ENCODE measurements around the gene MEDAG. TPM values are rescaled to one million over a fixed set of nuclear protein-coding genes. Genes with fewer than 3 reads are reported as not detected.

The MEDAG gene
- total RNA-seq, 4 donors from 2014 or later, result 16.5 to 45.9 (median 19.1) TPM

DNA sequence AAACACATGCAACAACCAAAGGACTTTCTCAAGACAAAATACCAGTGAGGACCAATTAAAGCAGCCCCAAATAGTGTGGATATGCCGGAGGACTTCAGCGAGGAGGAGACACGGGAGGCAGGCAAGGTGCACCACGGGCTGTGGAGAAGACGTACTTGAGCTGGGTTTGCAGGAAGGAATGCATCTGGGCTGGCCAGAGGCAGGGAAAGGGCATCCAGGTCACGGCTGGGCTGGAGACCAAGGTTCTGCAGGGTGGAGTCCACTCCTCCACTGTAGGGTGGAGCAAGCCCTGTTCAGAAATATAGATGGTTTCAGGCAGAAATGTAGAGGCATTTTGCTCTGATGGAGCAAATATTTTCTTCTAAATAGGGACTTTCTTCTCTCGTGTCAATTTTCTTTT is 36.6 kb upstream of the MEDAG start:
- peak in 1 of 2 donors; percentile 69 for DNase-seq
- Histone ChIP-seq H3K4me1 (peaks cover 7 to 26% of the 10 kb centered on the region in 2 donors), H3K27ac (peak overlapping the region; percentile 81 to 84), H3K9me3 (no peaks in the 10 kb centered on the region), H3K27me3 (no peaks in the 10 kb centered on the region), H3K36me3 (no peaks in the 10 kb centered on the region), H3K4me3 (no peak overlapping the region)
- TF ChIP-seq, protein P1, sequence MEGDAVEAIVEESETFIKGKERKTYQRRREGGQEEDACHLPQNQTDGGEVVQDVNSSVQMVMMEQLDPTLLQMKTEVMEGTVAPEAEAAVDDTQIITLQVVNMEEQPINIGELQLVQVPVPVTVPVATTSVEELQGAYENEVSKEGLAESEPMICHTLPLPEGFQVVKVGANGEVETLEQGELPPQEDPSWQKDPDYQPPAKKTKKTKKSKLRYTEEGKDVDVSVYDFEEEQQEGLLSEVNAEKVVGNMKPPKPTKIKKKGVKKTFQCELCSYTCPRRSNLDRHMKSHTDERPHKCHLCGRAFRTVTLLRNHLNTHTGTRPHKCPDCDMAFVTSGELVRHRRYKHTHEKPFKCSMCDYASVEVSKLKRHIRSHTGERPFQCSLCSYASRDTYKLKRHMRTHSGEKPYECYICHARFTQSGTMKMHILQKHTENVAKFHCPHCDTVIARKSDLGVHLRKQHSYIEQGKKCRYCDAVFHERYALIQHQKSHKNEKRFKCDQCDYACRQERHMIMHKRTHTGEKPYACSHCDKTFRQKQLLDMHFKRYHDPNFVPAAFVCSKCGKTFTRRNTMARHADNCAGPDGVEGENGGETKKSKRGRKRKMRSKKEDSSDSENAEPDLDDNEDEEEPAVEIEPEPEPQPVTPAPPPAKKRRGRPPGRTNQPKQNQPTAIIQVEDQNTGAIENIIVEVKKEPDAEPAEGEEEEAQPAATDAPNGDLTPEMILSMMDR (IDR thresholded peaks at IDR 0.05), result no peak
- intact Hi-C loops (cut with DNase I; ENCODE audit: low total_unique reads), result no loop called here

DNA sequence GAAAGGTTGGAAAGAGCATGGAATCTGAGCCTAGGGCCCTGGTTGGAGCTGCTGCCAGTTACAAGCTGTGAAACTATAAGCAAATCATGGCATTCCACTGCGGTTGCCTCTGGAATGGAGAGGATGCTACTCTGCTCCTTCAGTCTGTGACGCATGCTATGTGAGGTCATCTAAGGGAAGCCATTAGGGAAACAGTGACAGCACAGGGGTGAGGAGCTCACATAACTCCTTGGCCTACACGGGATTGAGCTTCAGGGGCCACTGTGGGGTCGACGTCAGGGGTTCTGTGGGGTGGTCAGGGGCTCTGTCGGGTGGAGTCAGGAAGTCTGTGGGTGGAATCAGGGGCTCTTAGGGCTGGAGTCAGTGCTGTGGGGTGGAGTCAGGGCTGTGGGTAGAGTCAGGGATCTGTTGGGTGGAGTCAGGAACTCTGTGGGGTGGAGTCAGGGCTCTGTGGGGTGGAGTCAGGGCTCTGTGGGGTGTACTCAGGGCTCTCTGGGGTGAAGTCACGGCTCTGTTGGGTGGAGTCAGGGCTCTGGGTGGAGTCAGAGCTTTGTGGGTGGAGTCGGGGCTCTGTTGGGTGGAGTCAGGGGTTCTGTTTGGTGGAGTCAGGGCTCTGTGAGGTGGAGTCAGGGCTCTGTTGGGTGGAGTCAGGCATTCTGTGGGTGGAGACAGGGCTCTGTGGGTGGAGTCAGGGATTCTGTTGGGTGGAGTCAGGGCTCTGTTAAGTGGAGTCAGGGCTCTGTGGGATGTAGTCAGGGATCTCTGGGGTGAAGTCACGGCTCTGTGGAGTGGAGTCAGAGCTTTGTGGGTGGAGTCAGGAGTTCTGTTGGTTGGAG is 35.8 kb upstream of the MEDAG start:
- Histone ChIP-seq H3K27ac (peak overlapping the region; percentile 81 to 91), H3K4me3 (no peak overlapping the region), H3K36me3 (no peaks in the 10 kb centered on the region), H3K9me3 (no peaks in the 10 kb centered on the region), H3K27me3 (no peaks in the 10 kb centered on the region), H3K4me1 (peaks cover under 1 to 22% of the 10 kb centered on the region in 2 donors)
- intact Hi-C loops (cut with DNase I; ENCODE audit: low total_unique reads), result no loop called here
- TF ChIP-seq, protein P1 (IDR thresholded peaks at IDR 0.05), result no peak
- peak; percentile 7 to 12 for TF ChIP-seq POLR2A (IDR thresholded peaks at IDR 0.05)
- DNase-seq, result peak; percentile 84 to 94

DNA sequence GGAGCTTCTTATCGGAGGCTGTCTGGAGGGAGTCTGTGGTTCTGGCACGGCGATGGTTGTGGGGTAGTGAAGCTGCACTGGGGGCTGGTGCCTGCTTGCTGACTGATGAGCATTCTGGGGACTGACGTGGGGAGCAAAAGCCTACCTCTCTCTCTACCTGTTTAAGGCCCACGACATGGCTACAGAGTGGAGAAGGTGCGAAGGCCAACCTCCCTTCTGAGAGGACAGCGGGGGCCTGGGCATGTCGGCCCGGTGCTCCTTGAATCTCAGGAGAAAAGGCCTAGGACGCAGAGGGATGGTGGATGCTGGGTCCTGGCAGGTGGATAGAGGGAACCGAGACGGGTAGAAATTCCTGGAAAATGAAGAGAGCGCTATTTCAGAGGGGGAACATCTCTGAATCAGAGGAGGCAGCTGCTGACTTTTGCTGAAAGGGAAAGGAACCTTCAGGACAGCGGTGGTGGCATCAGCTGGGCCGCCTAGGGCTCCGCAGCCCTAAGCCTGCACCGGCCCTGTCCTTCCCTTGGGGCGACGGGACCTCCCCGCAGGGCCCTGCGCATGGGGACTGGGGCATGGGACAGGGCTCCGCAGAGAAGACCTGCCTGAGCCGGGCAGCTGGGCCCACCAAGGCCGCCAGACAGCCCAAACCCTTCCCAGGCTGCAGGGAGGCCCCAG is 35.0 kb upstream of the MEDAG start:
- intact Hi-C loops (cut with DNase I; ENCODE audit: low total_unique reads), result no loop called here

DNA sequence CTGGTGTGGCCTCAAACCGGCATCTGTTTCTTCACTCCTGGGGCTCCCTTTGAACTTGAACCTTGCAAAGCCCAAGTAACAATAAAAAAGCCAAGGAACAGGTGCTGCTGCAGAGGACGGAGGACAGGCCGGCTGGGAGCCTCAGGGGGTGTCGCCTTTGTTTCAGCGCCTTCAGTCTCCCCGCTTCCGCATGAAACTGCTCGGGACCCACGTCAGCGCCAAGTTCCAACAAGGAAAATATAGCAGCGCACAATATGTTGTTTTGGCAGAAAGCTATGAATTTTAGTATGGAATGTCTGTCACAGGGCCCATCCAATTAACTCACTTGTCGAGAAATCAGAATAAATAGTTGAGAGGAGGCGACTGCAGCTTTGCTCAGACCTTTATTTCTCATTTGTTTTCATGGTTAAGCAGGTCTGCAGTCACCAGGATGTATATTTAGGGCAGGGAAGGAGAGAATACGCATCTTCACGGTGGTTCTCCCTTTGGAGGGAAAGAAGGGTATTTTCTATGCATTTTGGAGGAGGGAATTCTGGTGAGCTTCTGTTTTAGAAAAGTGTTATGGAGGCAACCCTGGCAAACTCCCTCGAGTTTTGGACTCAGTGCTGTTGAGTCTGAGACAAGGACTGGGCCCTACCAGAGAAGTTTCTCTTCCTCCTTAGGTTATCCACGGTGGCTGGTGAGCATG is 34.3 kb upstream of the MEDAG start:
- intact Hi-C loops (cut with DNase I; ENCODE audit: low total_unique reads), result no loop called here
- H3K27me3 ChIP-seq, result no peaks in the 10 kb centered on the region
- DNase-seq, result no peak
- H3K9me3 ChIP-seq, result no peaks in the 10 kb centered on the region
- peak overlapping the region; percentile 81 to 91 for H3K27ac ChIP-seq
- H3K4me1 ChIP-seq, result peaks cover 0 to 20% of the 10 kb centered on the region in 2 donors
- no peak overlapping the region for H3K4me3 ChIP-seq
- H3K36me3 ChIP-seq, result no peaks in the 10 kb centered on the region
- TF ChIP-seq, protein P1 (IDR thresholded peaks at IDR 0.05), result no peak
- no peak for TF ChIP-seq POLR2A (IDR thresholded peaks at IDR 0.05)

More for the DNA sequence above, 35.0 kb upstream of the MEDAG start:
- Histone ChIP-seq H3K4me3 (no peak overlapping the region), H3K4me1 (peaks cover 0 to 20% of the 10 kb centered on the region in 2 donors), H3K27me3 (no peaks in the 10 kb centered on the region), H3K9me3 (no peaks in the 10 kb centered on the region), H3K36me3 (no peaks in the 10 kb centered on the region), H3K27ac (peak overlapping the region; percentile 81 to 91)
- no peak for DNase-seq
- no peak for TF ChIP-seq POLR2A (IDR thresholded peaks at IDR 0.05)

DNA sequence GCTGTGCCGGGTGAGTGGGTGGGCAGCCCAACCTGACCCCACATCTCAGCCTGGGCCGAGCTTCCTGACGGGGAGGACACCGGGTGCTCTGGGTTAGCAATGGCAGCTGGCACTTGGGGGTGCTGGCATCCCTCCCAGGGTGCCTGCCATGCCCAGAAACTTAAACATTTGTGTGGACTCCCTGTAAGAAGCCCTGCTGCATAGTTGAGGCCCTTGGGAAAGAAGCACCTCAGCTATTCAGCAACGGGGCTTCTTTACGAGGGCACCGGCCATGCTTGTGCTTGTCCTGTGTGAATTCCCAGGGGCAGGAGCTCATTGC is 33.8 kb upstream of the MEDAG start:
- H3K36me3 ChIP-seq, result no peaks in the 10 kb centered on the region
- H3K9me3 ChIP-seq, result no peaks in the 10 kb centered on the region
- peaks cover 0 to 20% of the 10 kb centered on the region in 2 donors for H3K4me1 ChIP-seq
- H3K27me3 ChIP-seq, result no peaks in the 10 kb centered on the region
- intact Hi-C loops (cut with DNase I; ENCODE audit: low total_unique reads), result no loop called here
- no peak for DNase-seq
- H3K4me3 ChIP-seq, result no peak overlapping the region
- no peak for TF ChIP-seq POLR2A (IDR thresholded peaks at IDR 0.05)
- TF ChIP-seq, protein P1 (IDR thresholded peaks at IDR 0.05), result no peak
- peak overlapping the region; percentile 81 to 91 for H3K27ac ChIP-seq
